HepG2 (cell line): Measurements from ENCODE around the gene MYL12B. TPM values are rescaled to one million over a fixed set of nuclear protein-coding genes. Genes with fewer than 3 reads are reported as not detected.

Source experiments
- AHR ChIP-seq: IDR thresholded peaks from 2 replicates; pipeline ENCODE4 v1.6.1; 2018; ENCODE audit warnings: missing genetic modification reagents, missing compliant biosample characterization
- ARNT ChIP-seq: fragments of 450-650 bp; IDR thresholded peaks from 2 replicates; pipeline ENCODE4 v1.6.1; 2017
- ARNT2 ChIP-seq: sonication (generic); formaldehyde crosslinking; IDR thresholded peaks from 2 replicates; pipeline ENCODE4 v1.8.0; 2022; ENCODE audit warnings: mild to moderate bottlenecking, low read depth, missing genetic modification reagents, moderate library complexity
- DMAP1 ChIP-seq: IDR thresholded peaks from 2 replicates; pipeline ENCODE4 v1.6.1; 2016
- KLF12 ChIP-seq: sonication (generic); formaldehyde crosslinking; IDR thresholded peaks from 2 replicates; pipeline ENCODE4 v1.4.0; 2020; ENCODE audit warnings: missing genetic modification reagents, borderline replicate concordance
- PPARG ChIP-seq: conservative IDR thresholded peaks from 2 replicates; pipeline ENCODE4 v1.6.1; 2016; ENCODE audit warnings: missing biosample characterization, missing genetic modification reagents
- PTBP1 ChIP-seq: fragments of 200-400 bp; formaldehyde crosslinking; IDR thresholded peaks from 2 replicates; pipeline ENCODE4 v1.6.1; 2018; ENCODE audit warnings: low read length, low read depth; ENCODE audit not compliant: poor library complexity, severe bottlenecking
- RBAK ChIP-seq: sonication (generic); formaldehyde crosslinking; IDR thresholded peaks from 2 replicates; pipeline ENCODE4 v1.5.1; 2020; ENCODE audit warnings: mild to moderate bottlenecking, missing genetic modification reagents
- RNF2 ChIP-seq: fragments of 450-650 bp; conservative IDR thresholded peaks from 2 replicates; pipeline ENCODE4 v1.6.1; 2016; ENCODE audit warnings: low read depth
- ZBTB42 ChIP-seq: sonication (generic); formaldehyde crosslinking; IDR thresholded peaks from 2 replicates; pipeline ENCODE4 v1.5.0; 2020; ENCODE audit warnings: mild to moderate bottlenecking, missing genetic modification reagents
- ZFP37 ChIP-seq: sonication (generic); formaldehyde crosslinking; IDR thresholded peaks from 2 replicates; pipeline ENCODE4 v1.4.0; 2020; ENCODE audit warnings: missing genetic modification reagents, borderline replicate concordance
- ZNF12 ChIP-seq: sonication (generic); formaldehyde crosslinking; IDR thresholded peaks from 2 replicates; pipeline ENCODE4 v1.5.0; 2020; ENCODE audit warnings: missing genetic modification reagents
- ZNF33A ChIP-seq: sonication (generic); formaldehyde crosslinking; IDR thresholded peaks from 2 replicates; pipeline ENCODE4 v1.5.1; 2020; ENCODE audit warnings: missing genetic modification reagents, mild to moderate bottlenecking, moderate library complexity, borderline replicate concordance
- ZNF781 ChIP-seq: sonication (generic); formaldehyde crosslinking; IDR thresholded peaks from 2 replicates; pipeline ENCODE4 v1.5.1; 2020; ENCODE audit warnings: borderline replicate concordance, mild to moderate bottlenecking, missing genetic modification reagents; ENCODE audit errors: not compliant biosample characterization
- polyA plus RNA-seq, 8 experiments: library from polyadenylated mRNA; depleted of rRNA in 3 of 8; stranded (reverse) in 7 of 8; unstranded in 1 of 8; fragments of >200 nt; fragmentation: Illumina TruSeq in 4 of 8; extraction: Trizol in 4 of 8; gene quantifications; 2 replicates each; pipeline versions ENCODE4 v1.2.1 to v1.2.3, GENCODE V29; 2011 to 2016; ENCODE audit warnings: low read depth in 4 of 8, missing spikeins in 1 of 8, mixed read lengths in 1 of 8; ENCODE audit not compliant: insufficient read depth in 1 of 8
- total RNA-seq, 5 experiments: library from RNA; depleted of rRNA; stranded (reverse); fragments of >200 nt; fragmentation: Illumina TruSeq; extraction: Trizol; gene quantifications; 2 replicates each; pipeline ENCODE4 v1.2.3, GENCODE V29; 2016; ENCODE audit warnings: low read depth in 1 of 5
- TF ChIP-seq, protein P1 (sequence below), 2 experiments: sonication (generic) in 1 of 2; formaldehyde crosslinking in 1 of 2; IDR thresholded peaks; 2 replicates each; pipeline versions ENCODE4 v1.6.1 to v1.9.0; 2014 to 2022; ENCODE audit warnings: antibody characterized with exemption in 1 of 2, borderline replicate concordance in 1 of 2, inconsistent platforms in 1 of 2, low read depth in 1 of 2, missing genetic modification reagents in 1 of 2
- TF ChIP-seq, protein P2 (sequence below): IDR thresholded peaks from 2 replicates; pipeline ENCODE4 v1.6.1; 2016; ENCODE audit warnings: low read depth
- TF ChIP-seq, protein P3 (sequence below): sonication (generic); formaldehyde crosslinking; IDR thresholded peaks from 2 replicates; pipeline ENCODE4 v1.5.0; 2020; ENCODE audit warnings: mild to moderate bottlenecking, missing genetic modification reagents

MYL12B gene
- total and polyA plus RNA-seq, 2 of the 13 experiments (the other 11 are each of a cell fraction or from before 2014, with no cell fraction given), result 265 to 340 TPM

DNA sequence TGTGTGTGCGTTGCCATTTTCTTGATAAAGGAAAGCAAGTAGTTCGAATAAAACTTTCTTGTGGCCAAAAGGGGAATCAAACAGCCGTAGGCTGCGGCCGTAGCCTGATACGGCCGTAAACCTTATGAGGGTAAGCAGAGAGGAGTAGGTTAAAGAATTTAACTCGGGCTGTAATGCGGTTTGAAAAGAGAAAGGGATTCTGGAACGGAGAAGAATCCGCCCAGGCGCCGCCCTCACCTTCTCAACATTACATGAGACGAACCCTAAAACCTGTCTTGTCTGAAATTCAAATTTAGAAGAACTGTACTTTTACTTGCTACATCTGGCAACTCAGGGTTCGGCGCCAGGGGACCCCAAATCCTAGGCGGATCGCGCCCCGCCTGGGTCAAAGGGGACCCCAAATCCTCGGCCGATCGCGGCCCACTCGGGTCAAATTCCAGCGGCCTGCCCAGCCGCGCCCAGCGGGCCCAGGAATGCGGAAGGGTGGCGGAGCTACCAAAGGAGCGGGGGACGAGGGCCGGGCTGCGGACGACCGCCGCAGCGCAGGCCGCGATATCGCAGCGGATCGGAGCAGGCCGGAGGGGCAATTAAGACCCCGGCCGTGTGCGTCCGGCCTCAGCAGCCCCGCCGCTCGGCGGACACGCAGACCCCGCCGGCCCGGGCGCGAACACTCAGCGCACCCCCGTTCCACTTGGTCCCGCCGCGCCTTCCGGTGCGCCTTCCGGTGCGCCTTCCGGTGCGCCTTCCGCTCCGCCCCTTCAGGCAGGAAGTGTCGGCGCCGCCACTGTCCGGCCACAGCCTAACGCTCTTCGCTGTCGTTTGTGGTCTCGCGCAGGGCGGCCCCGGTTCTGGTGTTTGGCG, at the start of gene MYL12B (continued):
- TF ChIP-seq ZNF12 (CRISPR knock-in tag) (0 out of 2 replicates have a peak, but pooled peaks have one; percentile 13), ZNF781 (no peak), AHR (CRISPR knock-in tag) (peak; percentile 53; the same call in 1 of the 2 replicates), ZNF33A (CRISPR knock-in tag) (no peak), ARNT2 (CRISPR knock-in tag) (peak; percentile 84), RBAK (CRISPR knock-in tag) (no peak), ZBTB42 (no peak), ARNT (no peak), ZFP37 (CRISPR knock-in tag) (no peak), RNF2 (peak; percentile 56; the same call in 1 of the 2 replicates), KLF12 (CRISPR knock-in tag) (peak; percentile 99), PTBP1 (peak; percentile 76), DMAP1 (peak; percentile 95), PPARG (CRISPR knock-in tag) (peak; percentile 72; the same call in 1 of the 2 replicates)
- TF ChIP-seq, protein P1, sequence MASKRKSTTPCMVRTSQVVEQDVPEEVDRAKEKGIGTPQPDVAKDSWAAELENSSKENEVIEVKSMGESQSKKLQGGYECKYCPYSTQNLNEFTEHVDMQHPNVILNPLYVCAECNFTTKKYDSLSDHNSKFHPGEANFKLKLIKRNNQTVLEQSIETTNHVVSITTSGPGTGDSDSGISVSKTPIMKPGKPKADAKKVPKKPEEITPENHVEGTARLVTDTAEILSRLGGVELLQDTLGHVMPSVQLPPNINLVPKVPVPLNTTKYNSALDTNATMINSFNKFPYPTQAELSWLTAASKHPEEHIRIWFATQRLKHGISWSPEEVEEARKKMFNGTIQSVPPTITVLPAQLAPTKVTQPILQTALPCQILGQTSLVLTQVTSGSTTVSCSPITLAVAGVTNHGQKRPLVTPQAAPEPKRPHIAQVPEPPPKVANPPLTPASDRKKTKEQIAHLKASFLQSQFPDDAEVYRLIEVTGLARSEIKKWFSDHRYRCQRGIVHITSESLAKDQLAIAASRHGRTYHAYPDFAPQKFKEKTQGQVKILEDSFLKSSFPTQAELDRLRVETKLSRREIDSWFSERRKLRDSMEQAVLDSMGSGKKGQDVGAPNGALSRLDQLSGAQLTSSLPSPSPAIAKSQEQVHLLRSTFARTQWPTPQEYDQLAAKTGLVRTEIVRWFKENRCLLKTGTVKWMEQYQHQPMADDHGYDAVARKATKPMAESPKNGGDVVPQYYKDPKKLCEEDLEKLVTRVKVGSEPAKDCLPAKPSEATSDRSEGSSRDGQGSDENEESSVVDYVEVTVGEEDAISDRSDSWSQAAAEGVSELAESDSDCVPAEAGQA (IDR thresholded peaks at IDR 0.05; ENCODE audit: low read depth), result no peak
- TF ChIP-seq, protein P1 (CRISPR knock-in tag; IDR thresholded peaks at IDR 0.05; ENCODE audit: borderline replicate concordance), result peak; percentile 78
- TF ChIP-seq, protein P2, sequence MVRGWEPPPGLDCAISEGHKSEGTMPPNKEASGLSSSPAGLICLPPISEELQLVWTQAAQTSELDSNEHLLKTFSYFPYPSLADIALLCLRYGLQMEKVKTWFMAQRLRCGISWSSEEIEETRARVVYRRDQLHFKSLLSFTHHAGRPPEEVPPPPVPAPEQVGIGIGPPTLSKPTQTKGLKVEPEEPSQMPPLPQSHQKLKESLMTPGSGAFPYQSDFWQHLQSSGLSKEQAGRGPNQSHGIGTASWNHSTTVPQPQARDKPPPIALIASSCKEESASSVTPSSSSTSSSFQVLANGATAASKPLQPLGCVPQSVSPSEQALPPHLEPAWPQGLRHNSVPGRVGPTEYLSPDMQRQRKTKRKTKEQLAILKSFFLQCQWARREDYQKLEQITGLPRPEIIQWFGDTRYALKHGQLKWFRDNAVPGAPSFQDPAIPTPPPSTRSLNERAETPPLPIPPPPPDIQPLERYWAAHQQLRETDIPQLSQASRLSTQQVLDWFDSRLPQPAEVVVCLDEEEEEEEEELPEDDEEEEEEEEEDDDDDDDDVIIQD, result no peak
- TF ChIP-seq, protein P3, sequence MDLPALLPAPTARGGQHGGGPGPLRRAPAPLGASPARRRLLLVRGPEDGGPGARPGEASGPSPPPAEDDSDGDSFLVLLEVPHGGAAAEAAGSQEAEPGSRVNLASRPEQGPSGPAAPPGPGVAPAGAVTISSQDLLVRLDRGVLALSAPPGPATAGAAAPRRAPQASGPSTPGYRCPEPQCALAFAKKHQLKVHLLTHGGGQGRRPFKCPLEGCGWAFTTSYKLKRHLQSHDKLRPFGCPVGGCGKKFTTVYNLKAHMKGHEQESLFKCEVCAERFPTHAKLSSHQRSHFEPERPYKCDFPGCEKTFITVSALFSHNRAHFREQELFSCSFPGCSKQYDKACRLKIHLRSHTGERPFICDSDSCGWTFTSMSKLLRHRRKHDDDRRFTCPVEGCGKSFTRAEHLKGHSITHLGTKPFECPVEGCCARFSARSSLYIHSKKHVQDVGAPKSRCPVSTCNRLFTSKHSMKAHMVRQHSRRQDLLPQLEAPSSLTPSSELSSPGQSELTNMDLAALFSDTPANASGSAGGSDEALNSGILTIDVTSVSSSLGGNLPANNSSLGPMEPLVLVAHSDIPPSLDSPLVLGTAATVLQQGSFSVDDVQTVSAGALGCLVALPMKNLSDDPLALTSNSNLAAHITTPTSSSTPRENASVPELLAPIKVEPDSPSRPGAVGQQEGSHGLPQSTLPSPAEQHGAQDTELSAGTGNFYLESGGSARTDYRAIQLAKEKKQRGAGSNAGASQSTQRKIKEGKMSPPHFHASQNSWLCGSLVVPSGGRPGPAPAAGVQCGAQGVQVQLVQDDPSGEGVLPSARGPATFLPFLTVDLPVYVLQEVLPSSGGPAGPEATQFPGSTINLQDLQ (CRISPR knock-in tag), result no peak
